Measurements from ENCODE around the gene PKN1. TPM values are rescaled to one million over a fixed set of nuclear protein-coding genes. Genes with fewer than 3 reads are reported as not detected.
A peak's percentile ranks its signal among the peaks of the same experiment; 100 is the strongest.

Gene PKN1
- total RNA-seq, 1 donor from 2014 or later, result 106 TPM

GRCh38 chr19:14428882-14429416 is 4.2 kb upstream of the PKN1 start:
- H3K4me1 Mint-ChIP-seq (ENCODE audit: low read depth), result no peaks in the 10 kb centered on the region
- TF ChIP-seq CTCF (IDR thresholded peaks at IDR 0.05; ENCODE audit: unreplicated experiment), result no peak
- H3K4me3 Mint-ChIP-seq (ENCODE audit: low read depth), result no peak overlapping the region
- no peaks in the 10 kb centered on the region for H3K36me3 Mint-ChIP-seq (ENCODE audit: insufficient read depth)
- no peaks in the 10 kb centered on the region for H3K9me3 Mint-ChIP-seq (ENCODE audit: low read depth)
- no peak for DNase-seq (ENCODE audit: low spot score, unreplicated experiment)
- no peak overlapping the region for H3K27ac Mint-ChIP-seq
- peaks cover 12% of the 10 kb centered on the region for H3K27me3 Mint-ChIP-seq

- Mint-ChIP-seq H3K27ac (no peak overlapping the region), H3K27me3 (peaks cover 12% of the 10 kb centered on the region), H3K4me3 (ENCODE audit: low read depth) (peak overlapping the region; percentile 44), H3K9me3 (ENCODE audit: low read depth) (no peaks in the 10 kb centered on the region), H3K36me3 (ENCODE audit: insufficient read depth) (no peaks in the 10 kb centered on the region), H3K4me1 (ENCODE audit: low read depth) (peaks cover 10% of the 10 kb centered on the region)
- no peak for DNase-seq (ENCODE audit: low spot score, unreplicated experiment)
- no peak for TF ChIP-seq CTCF (IDR thresholded peaks at IDR 0.05; ENCODE audit: unreplicated experiment)
These were observed 2.4 kb upstream of the PKN1 start for GRCh38 chr19:14430712-14431111.

- Mint-ChIP-seq H3K36me3 (ENCODE audit: insufficient read depth) (no peaks in the 10 kb centered on the region), H3K27ac (no peak overlapping the region), H3K9me3 (ENCODE audit: low read depth) (no peaks in the 10 kb centered on the region), H3K4me1 (ENCODE audit: low read depth) (peaks cover 10% of the 10 kb centered on the region), H3K27me3 (peaks cover 9% of the 10 kb centered on the region), H3K4me3 (ENCODE audit: low read depth) (peak overlapping the region; percentile 75)
- no peak for DNase-seq (ENCODE audit: low spot score, unreplicated experiment)
- peak; percentile 46 for TF ChIP-seq CTCF (IDR thresholded peaks at IDR 0.05; ENCODE audit: unreplicated experiment)
These were observed 722 bp downstream of the PKN1 start for GRCh38 chr19:14433554-14434501.

GRCh38 chr19:14434543-14435319 is 1.6 kb downstream of the PKN1 start:
- H3K9me3 Mint-ChIP-seq (ENCODE audit: low read depth), result no peaks in the 10 kb centered on the region
- peaks cover 2% of the 10 kb centered on the region for H3K36me3 Mint-ChIP-seq (ENCODE audit: insufficient read depth)
- peak overlapping the region; percentile 75 for H3K4me3 Mint-ChIP-seq (ENCODE audit: low read depth)
- H3K4me1 Mint-ChIP-seq (ENCODE audit: low read depth), result peaks cover 13% of the 10 kb centered on the region
- H3K27me3 Mint-ChIP-seq, result peaks cover 9% of the 10 kb centered on the region
- TF ChIP-seq CTCF (IDR thresholded peaks at IDR 0.05; ENCODE audit: unreplicated experiment), result no peak
- DNase-seq (ENCODE audit: low spot score, unreplicated experiment), result no peak
- peak overlapping the region; percentile 84 for H3K27ac Mint-ChIP-seq
